A549 (cell line): ENCODE measurements around the gene CFAP99. TPM values are rescaled to one million over a fixed set of nuclear protein-coding genes. Genes with fewer than 3 reads are reported as not detected.

Experiments used
- ATAC-seq, 2 experiments: fragments of 200-7000 bp in 1 of 2; fragments of >200 bp in 1 of 2; cut with Nextera tagmentation in 1 of 2; cut with Tn5 transposase in 1 of 2; 3 replicates each; pipeline versions ENCODE4 v1.8.0 to v1.9.1; 2018 to 2020; ENCODE audit warnings: mild to moderate bottlenecking in 1 of 2, moderate library complexity in 1 of 2
- CTCF ChIA-PET: fragments of 300-600 bp; sonication (Branson Sonifier 250); formaldehyde crosslinking; extraction: SDS; loops from one replicate; lab custom pipeline; 2021; ENCODE audit warnings: antibody characterized with exemption, inconsistent platforms; lab: Yijun Ruan, JAX
- POLR2A ChIA-PET: fragments of 350-600 bp; formaldehyde crosslinking; extraction: SDS; loops from one replicate; lab custom pipeline; 2021; ENCODE audit warnings: antibody characterized with exemption, inconsistent platforms; lab: Yijun Ruan, JAX
- DNase-seq, 2 experiments: peaks; one replicate each; pipeline versions ENCODE4 v3.0.0 to v3.0.0-alpha.2; 2011 to 2016; ENCODE audit warnings: low read depth in 1 of 2, low spot score in 1 of 2
- FAIRE-seq: peaks from 2 replicates; lab custom pipeline; 2011; peaks lifted over from hg19 to GRCh38; lab: Jason Lieb, UNC
- H3K27ac ChIP-seq, 2 experiments: fragments of >200 bp; sonication (Bioruptor Twin); formaldehyde crosslinking; 3 replicates each; pipeline ENCODE4 v1.5.1; 2016 to 2017
- H3K4me1 ChIP-seq: fragments of >200 bp; sonication (Bioruptor Twin); formaldehyde crosslinking; 3 replicates; pipeline ENCODE4 v1.6.1; 2016
- H3K4me2 ChIP-seq: fragments of >200 bp; sonication (Bioruptor Twin); formaldehyde crosslinking; 3 replicates; pipeline ENCODE4 v1.6.1; 2016
- H3K4me3 ChIP-seq: fragments of >200 bp; sonication (Bioruptor Twin); formaldehyde crosslinking; 3 replicates; pipeline ENCODE4 v1.5.1; 2016
- H3K9me3 ChIP-seq: fragments of >200 bp; sonication (Bioruptor Twin); formaldehyde crosslinking; 3 replicates; pipeline ENCODE4 v1.6.1; 2016
- CBX8 ChIP-seq: fragments of 200-600 bp; sonication (generic); IDR thresholded peaks from 2 replicates; pipeline ENCODE4 v1.6.1; 2016
- CHD2 ChIP-seq: fragments of 150-350 bp; IDR thresholded peaks from 2 replicates; pipeline ENCODE4 v1.6.1; 2014; ENCODE audit warnings: low read length; ENCODE audit not compliant: partially characterized antibody
- EHMT2 ChIP-seq: fragments of 200-600 bp; sonication (generic); IDR thresholded peaks from 2 replicates; pipeline ENCODE4 v1.6.1; 2016; ENCODE audit warnings: antibody characterized with exemption, low read depth, mild to moderate bottlenecking, moderate library complexity
- ESRRA ChIP-seq: fragments of 150-350 bp; IDR thresholded peaks from 2 replicates; pipeline ENCODE4 v1.6.1; 2014; ENCODE audit warnings: mild to moderate bottlenecking, low read length, borderline replicate concordance
- GATA3 ChIP-seq: IDR thresholded peaks from 2 replicates; pipeline ENCODE4 v1.6.1; 2012; ENCODE audit warnings: borderline replicate concordance
- HDAC2 ChIP-seq: fragments of 200-600 bp; sonication (generic); IDR thresholded peaks from 2 replicates; pipeline ENCODE4 v1.6.1; 2016
- KDM1A ChIP-seq: fragments of 200-600 bp; sonication (generic); IDR thresholded peaks from 2 replicates; pipeline ENCODE4 v1.6.1; 2016; ENCODE audit warnings: low read depth, mild to moderate bottlenecking
- MAZ ChIP-seq: fragments of 150-350 bp; IDR thresholded peaks from 2 replicates; pipeline ENCODE4 v1.6.1; 2014; ENCODE audit warnings: antibody characterized with exemption, low read depth, low read length, borderline replicate concordance
- NPAS2 ChIP-seq: fragments of 250-450 bp; sonication (Bioruptor Pico); IDR thresholded peaks from 2 replicates; pipeline ENCODE4 v1.8.0; 2022; ENCODE audit warnings: mild to moderate bottlenecking, moderate library complexity, borderline replicate concordance
- POLR2A ChIP-seq: IDR thresholded peaks from 2 replicates; pipeline ENCODE4 v1.6.1; 2012; ENCODE audit warnings: mild to moderate bottlenecking, low read length
- POLR2AphosphoS2 ChIP-seq: conservative IDR thresholded peaks from 2 replicates; pipeline ENCODE4 v1.6.1; 2012; ENCODE audit warnings: low read length, improper control_type of control experiment, inconsistent platforms
- RAD21 ChIP-seq, 2 experiments: fragments of >200 bp in 1 of 2; sonication (Bioruptor Twin) in 1 of 2; formaldehyde crosslinking in 1 of 2; IDR thresholded peaks in 1 of 2; conservative IDR thresholded peaks in 1 of 2; 2 replicates in 1 of 2; 3 replicates in 1 of 2; pipeline ENCODE4 v1.6.1; 2012 to 2018; ENCODE audit warnings: inconsistent platforms in 1 of 2
- RARB ChIP-seq: fragments of 250-450 bp; sonication (Bioruptor Pico); IDR thresholded peaks from 2 replicates; pipeline ENCODE4 v1.8.0; 2021; ENCODE audit warnings: mild to moderate bottlenecking, moderate library complexity
- RCOR1 ChIP-seq: fragments of 150-350 bp; IDR thresholded peaks from 2 replicates; pipeline ENCODE4 v1.6.1; 2014; ENCODE audit warnings: antibody characterized with exemption, low read length, low read depth
- ZSCAN20 ChIP-seq: fragments of 250-450 bp; sonication (Bioruptor Pico); IDR thresholded peaks from 2 replicates; pipeline ENCODE4 v1.8.0; 2022; ENCODE audit warnings: mild to moderate bottlenecking, moderate library complexity
- WGBS: methylation state at CpG from one replicate; pipeline ENCODE4 v1.1.6; 2017; ENCODE audit errors: missing lambda C conversion rate; 5-methylcytosine and 5-hydroxymethylcytosine counted together
- polyA plus RNA-seq, 4 experiments: library from polyadenylated mRNA; depleted of rRNA in 3 of 4; stranded (reverse); fragments of >200 nt; fragmentation: RNase III in 1 of 4; extraction: RNeasy Plus Mini Kit Qiagen cat#74134 plus additional on column Dnase treatment in 1 of 4; gene quantifications; 2 replicates in 3 of 4; 3 replicates in 1 of 4; pipeline ENCODE4 v1.2.3, GENCODE V29; 2011 to 2017
- TF ChIP-seq, protein P1 (sequence below): IDR thresholded peaks from 2 replicates; pipeline ENCODE4 v1.6.1; 2012
- TF ChIP-seq, protein P2 (sequence below): IDR thresholded peaks from 2 replicates; pipeline ENCODE4 v1.6.1; 2012
- TF ChIP-seq, protein P3 (sequence below): fragments of >200 bp; sonication (Bioruptor Twin); formaldehyde crosslinking; IDR thresholded peaks from 3 replicates; pipeline ENCODE4 v1.5.1; 2016
- TF ChIP-seq, protein P4 (sequence below): fragments of 150-350 bp; IDR thresholded peaks from 2 replicates; pipeline ENCODE4 v1.6.1; 2014; ENCODE audit warnings: low read depth, mild to moderate bottlenecking, low read length

The CFAP99 gene
- polyA plus RNA-seq, 2 of the 4 experiments (the other 2 are of a cell fraction): 0.09 TPM; not detected in 1

DNA sequence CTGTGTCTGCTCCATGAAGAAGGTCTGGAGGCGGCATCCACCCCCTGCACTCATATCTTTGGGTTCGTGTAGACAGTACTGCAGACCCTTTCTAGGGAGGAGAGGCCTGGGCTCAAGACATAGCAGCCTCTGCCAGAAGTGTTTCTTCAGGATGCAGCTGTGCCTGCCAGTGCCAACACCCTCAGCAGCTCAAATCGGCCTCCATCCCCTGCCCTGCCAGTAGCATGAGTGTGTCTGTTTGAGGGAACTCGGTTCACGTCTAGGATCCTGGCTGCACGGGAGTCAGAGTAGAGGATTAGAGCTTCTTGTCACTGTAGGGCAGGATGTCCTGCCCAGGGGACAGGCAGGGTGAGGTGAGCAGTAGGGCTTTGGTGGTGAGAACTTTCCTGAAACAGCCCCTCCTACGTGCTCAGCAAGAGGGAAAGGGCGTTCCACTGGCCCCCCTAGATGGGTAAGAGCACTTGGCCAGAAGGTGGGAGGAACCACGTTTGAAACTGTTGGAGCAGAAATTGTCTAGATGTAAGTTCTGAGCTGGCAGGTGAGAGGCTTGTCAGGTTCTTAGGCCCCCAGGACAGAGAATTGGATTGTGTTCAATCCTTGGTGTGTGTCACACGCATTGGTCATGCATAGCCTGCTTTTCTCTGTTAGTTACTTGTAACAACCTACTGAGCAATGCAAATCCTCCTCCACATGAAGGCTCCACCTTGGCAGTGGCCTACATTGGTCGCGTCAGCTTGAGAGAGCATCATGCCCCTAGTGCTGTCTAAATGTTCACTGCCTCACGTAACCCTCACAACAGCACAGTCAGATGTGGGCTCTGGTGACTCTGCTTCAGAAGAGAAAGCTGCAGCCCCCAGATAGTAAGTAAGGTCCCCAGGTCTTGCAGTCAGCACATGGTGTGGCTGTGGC is 91.8 kb downstream of the CFAP99 start (continued):
- TF ChIP-seq GATA3 (no peak), RARB (no peak)
- TF ChIP-seq, protein P1, sequence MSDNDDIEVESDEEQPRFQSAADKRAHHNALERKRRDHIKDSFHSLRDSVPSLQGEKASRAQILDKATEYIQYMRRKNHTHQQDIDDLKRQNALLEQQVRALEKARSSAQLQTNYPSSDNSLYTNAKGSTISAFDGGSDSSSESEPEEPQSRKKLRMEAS: no peak

DNA sequence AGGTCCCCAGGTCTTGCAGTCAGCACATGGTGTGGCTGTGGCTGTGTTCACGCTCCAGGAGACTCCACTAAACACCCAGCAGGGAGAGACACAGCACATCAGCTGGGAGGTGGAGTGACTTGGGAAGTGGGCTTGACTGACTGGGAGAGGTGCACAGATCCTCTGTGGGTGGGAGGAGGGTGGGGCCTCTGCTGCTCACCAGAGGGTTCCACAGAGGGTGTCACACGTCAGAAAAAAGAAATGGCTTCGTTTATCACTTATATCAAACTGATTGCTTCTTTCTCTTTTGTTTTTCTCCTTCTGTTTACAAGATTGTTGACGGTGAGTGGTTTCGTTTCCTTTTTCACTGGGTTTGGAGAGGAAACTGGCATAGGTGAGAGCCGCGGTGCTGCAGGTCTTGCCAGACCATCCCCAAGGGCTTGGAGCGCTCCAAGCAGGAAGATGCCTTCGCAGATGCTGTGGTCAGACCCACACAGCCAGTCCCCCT is 92.9 kb downstream of the CFAP99 start:
- CTCF ChIA-PET: no interaction called here
- DNase-seq (no peak), ATAC-seq (no peak), FAIRE-seq (no peak)
- POLR2A ChIA-PET: no interaction called here
- no peak overlapping the region for H3K4me2 ChIP-seq
- no peak overlapping the region for H3K27ac ChIP-seq
- TF ChIP-seq, protein P2, sequence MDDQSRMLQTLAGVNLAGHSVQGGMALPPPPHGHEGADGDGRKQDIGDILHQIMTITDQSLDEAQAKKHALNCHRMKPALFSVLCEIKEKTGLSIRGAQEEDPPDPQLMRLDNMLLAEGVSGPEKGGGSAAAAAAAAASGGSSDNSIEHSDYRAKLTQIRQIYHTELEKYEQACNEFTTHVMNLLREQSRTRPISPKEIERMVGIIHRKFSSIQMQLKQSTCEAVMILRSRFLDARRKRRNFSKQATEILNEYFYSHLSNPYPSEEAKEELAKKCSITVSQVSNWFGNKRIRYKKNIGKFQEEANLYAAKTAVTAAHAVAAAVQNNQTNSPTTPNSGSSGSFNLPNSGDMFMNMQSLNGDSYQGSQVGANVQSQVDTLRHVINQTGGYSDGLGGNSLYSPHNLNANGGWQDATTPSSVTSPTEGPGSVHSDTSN: no peak
- TF ChIP-seq NPAS2 (CRISPR knock-in tag) (no peak), POLR2A (no peak), POLR2AphosphoS2 (no peak), CBX8 (no peak), KDM1A (no peak), RAD21 (conservative IDR thresholded peaks at IDR 0.05 in 1 of 2, IDR thresholded peaks at IDR 0.05 in 1 of 2) (no peak), EHMT2 (no peak), CHD2 (no peak), ESRRA (no peak), RCOR1 (no peak), ZSCAN20 (CRISPR knock-in tag) (no peak), MAZ (no peak), HDAC2 (no peak), RARB (no peak), GATA3 (no peak)
- TF ChIP-seq, protein P1: no peak
- TF ChIP-seq, protein P3, sequence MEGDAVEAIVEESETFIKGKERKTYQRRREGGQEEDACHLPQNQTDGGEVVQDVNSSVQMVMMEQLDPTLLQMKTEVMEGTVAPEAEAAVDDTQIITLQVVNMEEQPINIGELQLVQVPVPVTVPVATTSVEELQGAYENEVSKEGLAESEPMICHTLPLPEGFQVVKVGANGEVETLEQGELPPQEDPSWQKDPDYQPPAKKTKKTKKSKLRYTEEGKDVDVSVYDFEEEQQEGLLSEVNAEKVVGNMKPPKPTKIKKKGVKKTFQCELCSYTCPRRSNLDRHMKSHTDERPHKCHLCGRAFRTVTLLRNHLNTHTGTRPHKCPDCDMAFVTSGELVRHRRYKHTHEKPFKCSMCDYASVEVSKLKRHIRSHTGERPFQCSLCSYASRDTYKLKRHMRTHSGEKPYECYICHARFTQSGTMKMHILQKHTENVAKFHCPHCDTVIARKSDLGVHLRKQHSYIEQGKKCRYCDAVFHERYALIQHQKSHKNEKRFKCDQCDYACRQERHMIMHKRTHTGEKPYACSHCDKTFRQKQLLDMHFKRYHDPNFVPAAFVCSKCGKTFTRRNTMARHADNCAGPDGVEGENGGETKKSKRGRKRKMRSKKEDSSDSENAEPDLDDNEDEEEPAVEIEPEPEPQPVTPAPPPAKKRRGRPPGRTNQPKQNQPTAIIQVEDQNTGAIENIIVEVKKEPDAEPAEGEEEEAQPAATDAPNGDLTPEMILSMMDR: no peak
- TF ChIP-seq, protein P4, sequence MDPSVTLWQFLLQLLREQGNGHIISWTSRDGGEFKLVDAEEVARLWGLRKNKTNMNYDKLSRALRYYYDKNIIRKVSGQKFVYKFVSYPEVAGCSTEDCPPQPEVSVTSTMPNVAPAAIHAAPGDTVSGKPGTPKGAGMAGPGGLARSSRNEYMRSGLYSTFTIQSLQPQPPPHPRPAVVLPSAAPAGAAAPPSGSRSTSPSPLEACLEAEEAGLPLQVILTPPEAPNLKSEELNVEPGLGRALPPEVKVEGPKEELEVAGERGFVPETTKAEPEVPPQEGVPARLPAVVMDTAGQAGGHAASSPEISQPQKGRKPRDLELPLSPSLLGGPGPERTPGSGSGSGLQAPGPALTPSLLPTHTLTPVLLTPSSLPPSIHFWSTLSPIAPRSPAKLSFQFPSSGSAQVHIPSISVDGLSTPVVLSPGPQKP: no peak
- WGBS: 84% methylated on average over 9 of the region's 9 CpGs
- H3K4me3 ChIP-seq: no peak overlapping the region
- no peaks in the 10 kb centered on the region for H3K4me1 ChIP-seq
- H3K9me3 ChIP-seq: no peaks in the 10 kb centered on the region

Other genes with a start within 250 kb of the CFAP99 start
- 5.7 and 10.6 TPM in 2 replicates for gene HAUS3, start 176.8 kb upstream of the CFAP99 start, polyA plus RNA-seq (2011; rRNA removed)
- gene HAUS3, start 176.8 kb upstream of the CFAP99 start, polyA plus RNA-seq (2017; fragmentation: RNase III; extraction: RNeasy Plus Mini Kit Qiagen cat#74134 plus additional on column Dnase treatment): 7.5 to 7.7 TPM (median 7.7 TPM) in 3 replicates
- gene POLN, start 176.8 kb upstream of the CFAP99 start, polyA plus RNA-seq (2011; rRNA removed): 2.5 and 2.9 TPM in 2 replicates
- 2.4 to 2.6 TPM (median 2.4 TPM) in 3 replicates for gene POLN, start 176.8 kb upstream of the CFAP99 start, polyA plus RNA-seq (2017; fragmentation: RNase III; extraction: RNeasy Plus Mini Kit Qiagen cat#74134 plus additional on column Dnase treatment)
- gene MXD4, start 156.8 kb upstream of the CFAP99 start, polyA plus RNA-seq (2011; rRNA removed): 10.8 and 12.6 TPM in 2 replicates
- gene MXD4, start 156.8 kb upstream of the CFAP99 start, polyA plus RNA-seq (2017; fragmentation: RNase III; extraction: RNeasy Plus Mini Kit Qiagen cat#74134 plus additional on column Dnase treatment): 15.2 to 20.3 TPM (median 18.5 TPM) in 3 replicates
- gene ZFYVE28, start 310 bp upstream of the CFAP99 start, polyA plus RNA-seq (2011; rRNA removed): 1.8 and 2.3 TPM in 2 replicates
- 1.5 to 2.1 TPM (median 1.6 TPM) in 3 replicates for gene ZFYVE28, start 310 bp upstream of the CFAP99 start, polyA plus RNA-seq (2017; fragmentation: RNase III; extraction: RNeasy Plus Mini Kit Qiagen cat#74134 plus additional on column Dnase treatment)
- gene RNF4, start 50.2 kb downstream of the CFAP99 start, polyA plus RNA-seq (2011; rRNA removed): 87.3 and 93.5 TPM in 2 replicates
- 65.8 to 67.1 TPM (median 66.9 TPM) in 3 replicates for gene RNF4, start 50.2 kb downstream of the CFAP99 start, polyA plus RNA-seq (2017; fragmentation: RNase III; extraction: RNeasy Plus Mini Kit Qiagen cat#74134 plus additional on column Dnase treatment)
- 4.5 and 5.7 TPM in 2 replicates for gene FAM193A, start 117.7 kb downstream of the CFAP99 start, polyA plus RNA-seq (2011; rRNA removed)
- 6.7 to 7.0 TPM (median 6.8 TPM) in 3 replicates for gene FAM193A, start 117.7 kb downstream of the CFAP99 start, polyA plus RNA-seq (2017; fragmentation: RNase III; extraction: RNeasy Plus Mini Kit Qiagen cat#74134 plus additional on column Dnase treatment)